ENCODE results near the gene BSG. TPM values are rescaled to one million over a fixed set of nuclear protein-coding genes. Genes with fewer than 3 reads are reported as not detected.

Gene BSG
- total RNA-seq, 1 donor from 2014 or later = 330 TPM

- Mint-ChIP-seq H3K27ac (no peak overlapping the region), H3K36me3 (peaks cover 17% of the 10 kb centered on the region), H3K4me3 (no peak overlapping the region), H3K4me1 (peaks cover 6% of the 10 kb centered on the region), H3K27me3 (ENCODE audit: insufficient read depth, low read depth) (peaks cover 7% of the 10 kb centered on the region), H3K9me3 (no peaks in the 10 kb centered on the region)
- Histone ChIP-seq H3K4me1 (no peaks in the 10 kb centered on the region), H3K27me3 (no peaks in the 10 kb centered on the region), H3K79me2 (ENCODE audit: low read depth) (no peaks in the 10 kb centered on the region), H3K4me2 (no peak overlapping the region), H3K27ac (no peak overlapping the region), H3K4me3 (no peak overlapping the region), H4K20me1 (ENCODE audit: low read depth) (no peaks in the 10 kb centered on the region), H3F3A (ENCODE audit: low read depth) (no peaks in the 10 kb centered on the region), H3K9me3 (ENCODE audit: low read depth) (no peaks in the 10 kb centered on the region), H3K36me3 (no peaks in the 10 kb centered on the region), H3K9ac (no peak overlapping the region), H2AFZ (replicated peaks) (no peak overlapping the region)
- TF ChIP-seq EZH2phosphoT487 (IDR thresholded peaks at IDR 0.05) (no peak), CTCF (IDR thresholded peaks at IDR 0.05) (no peak), EZH2 (IDR thresholded peaks at IDR 0.05) (no peak)
- no peak for DNase-seq (ENCODE audit: low spot score)
Measured at GRCh38 chr19:615619-616018, 43.2 kb downstream of the BSG start.

GRCh38 chr19:616062-616700 is 43.8 kb downstream of the BSG start:
- Mint-ChIP-seq H3K9me3 (no peaks in the 10 kb centered on the region), H3K36me3 (peaks cover 17% of the 10 kb centered on the region), H3K4me1 (peaks cover 2% of the 10 kb centered on the region), H3K4me3 (no peak overlapping the region), H3K27me3 (ENCODE audit: insufficient read depth, low read depth) (peaks cover 3% of the 10 kb centered on the region), H3K27ac (no peak overlapping the region)
- no peak overlapping the region for H3K27ac ChIP-seq
- no peak for DNase-seq (ENCODE audit: low spot score)
- no peaks in the 10 kb centered on the region for H3K36me3 ChIP-seq
- no peaks in the 10 kb centered on the region for H3K79me2 ChIP-seq (ENCODE audit: low read depth)
- no peak overlapping the region for H3K4me2 ChIP-seq
- no peaks in the 10 kb centered on the region for H3K4me1 ChIP-seq
- no peaks in the 10 kb centered on the region for H3K27me3 ChIP-seq
- H3K4me3 ChIP-seq = no peak overlapping the region
- no peak for TF ChIP-seq EZH2phosphoT487 (IDR thresholded peaks at IDR 0.05)
- no peaks in the 10 kb centered on the region for H3K9me3 ChIP-seq (ENCODE audit: low read depth)
- no peaks in the 10 kb centered on the region for H3F3A ChIP-seq (ENCODE audit: low read depth)
- H4K20me1 ChIP-seq (ENCODE audit: low read depth) = no peaks in the 10 kb centered on the region
- no peak overlapping the region for H2AFZ ChIP-seq (replicated peaks)
- no peak overlapping the region for H3K9ac ChIP-seq

GRCh38 chr19:616747-617526 is 44.5 kb downstream of the BSG start:
- no peak overlapping the region for H3K27ac ChIP-seq
- no peak overlapping the region for H2AFZ ChIP-seq (replicated peaks)
- no peak overlapping the region for H3K9ac ChIP-seq
- TF ChIP-seq EZH2phosphoT487 (IDR thresholded peaks at IDR 0.05) = no peak
- TF ChIP-seq EZH2 (IDR thresholded peaks at IDR 0.05) = no peak
- TF ChIP-seq CTCF (IDR thresholded peaks at IDR 0.05) = no peak
- H3K4me1 ChIP-seq = no peaks in the 10 kb centered on the region
- H4K20me1 ChIP-seq (ENCODE audit: low read depth) = no peaks in the 10 kb centered on the region
- H3K27me3 Mint-ChIP-seq (ENCODE audit: insufficient read depth, low read depth) = peaks cover 3% of the 10 kb centered on the region
- H3K4me3 Mint-ChIP-seq = no peak overlapping the region
- peaks cover 17% of the 10 kb centered on the region for H3K36me3 Mint-ChIP-seq
- H3K79me2 ChIP-seq (ENCODE audit: low read depth) = no peaks in the 10 kb centered on the region
- no peak for DNase-seq (ENCODE audit: low spot score)
- H3K4me2 ChIP-seq = no peak overlapping the region
- H3K36me3 ChIP-seq = no peaks in the 10 kb centered on the region
- H3F3A ChIP-seq (ENCODE audit: low read depth) = no peaks in the 10 kb centered on the region
- H3K27me3 ChIP-seq = no peaks in the 10 kb centered on the region
- no peaks in the 10 kb centered on the region for H3K9me3 Mint-ChIP-seq
- no peaks in the 10 kb centered on the region for H3K9me3 ChIP-seq (ENCODE audit: low read depth)
- H3K27ac Mint-ChIP-seq = no peak overlapping the region
- H3K4me3 ChIP-seq = no peak overlapping the region
- no peaks in the 10 kb centered on the region for H3K4me1 Mint-ChIP-seq
